GM18511 (cell line): ENCODE results near the gene PHC2.

Experiments used
- ATAC-seq: cut with Tn5 transposase; IDR thresholded peaks from one replicate; pipeline ENCODE4 v1.9.1; 2021; ENCODE audit warnings: mild to moderate bottlenecking, moderate library complexity; ENCODE audit not compliant: unreplicated experiment

Gene PHC2

GRCh38 chr1:33337441-33337840 lies 93.5 kb downstream of the PHC2 start:
- no peak for ATAC-seq

- ATAC-seq: no peak
Measured at GRCh38 chr1:33336580-33336979, 94.3 kb downstream of the PHC2 start.

GRCh38 chr1:33335020-33335419 lies 95.9 kb downstream of the PHC2 start:
- no peak for ATAC-seq

GRCh38 chr1:33334081-33334552 lies 96.8 kb downstream of the PHC2 start:
- ATAC-seq: no peak

- no peak for ATAC-seq
Measured at GRCh38 chr1:33332881-33333280, 98.0 kb downstream of the PHC2 start.

GRCh38 chr1:33332357-33332789 lies 98.5 kb downstream of the PHC2 start:
- ATAC-seq: no peak

- no peak for ATAC-seq
Measured at GRCh38 chr1:33331444-33332356, 99.2 kb downstream of the PHC2 start.

GRCh38 chr1:33330906-33331305 lies 100.0 kb downstream of the PHC2 start:
- ATAC-seq: no peak

- no peak for ATAC-seq
Measured at GRCh38 chr1:33330361-33330890, 100.5 kb downstream of the PHC2 start.

- ATAC-seq: no peak
Measured at GRCh38 chr1:33329600-33330305, 101.1 kb downstream of the PHC2 start.

GRCh38 chr1:33328817-33329216 lies 102.1 kb downstream of the PHC2 start:
- ATAC-seq: no peak

GRCh38 chr1:33327587-33328325 lies 103.1 kb downstream of the PHC2 start:
- no peak for ATAC-seq

- ATAC-seq: no peak
Measured at GRCh38 chr1:33326785-33327184, 104.1 kb downstream of the PHC2 start.

GRCh38 chr1:33324677-33325575 lies 106.0 kb downstream of the PHC2 start:
- no peak for ATAC-seq

GRCh38 chr1:33323663-33324477 lies 107.0 kb downstream of the PHC2 start:
- ATAC-seq: no peak

- no peak for ATAC-seq
Measured at GRCh38 chr1:33322870-33323585, 107.9 kb downstream of the PHC2 start.

GRCh38 chr1:33322109-33322508 lies 108.8 kb downstream of the PHC2 start:
- ATAC-seq: no peak

- no peak for ATAC-seq
Measured at GRCh38 chr1:33321178-33321577, 109.7 kb downstream of the PHC2 start.
